ENCODE results near the gene PCSK6. TPM values are rescaled to one million over a fixed set of nuclear protein-coding genes. Genes with fewer than 3 reads are reported as not detected.

The PCSK6 gene
- total and polyA plus RNA-seq, 2 experiments from 2014 or later, result 4.8 to 6.4 TPM

GRCh38 chr15:101310161-101310480 is 179.4 kb downstream of the PCSK6 start:
- H3K9me3 ChIP-seq (ENCODE audit: low read depth), result no peaks in the 10 kb centered on the region
- no peak overlapping the region for H3K4me3 ChIP-seq
- no peak for DNase-seq (ENCODE audit: low read depth in 1 of 2, low spot score in 1 of 2)
- no peaks in the 10 kb centered on the region for H3K27me3 ChIP-seq
- H3K4me1 ChIP-seq (ENCODE audit: low read depth), result no peaks in the 10 kb centered on the region
- H3K27ac ChIP-seq, result no peak overlapping the region
- no peaks in the 10 kb centered on the region for H3K36me3 ChIP-seq
- no peak for TF ChIP-seq CTCF (IDR thresholded peaks at IDR 0.05; ENCODE audit: low read depth, low read length)

GRCh38 chr15:101309436-101310160 is 179.9 kb downstream of the PCSK6 start:
- no peak for DNase-seq (ENCODE audit: low read depth in 1 of 2, low spot score in 1 of 2)
- H3K4me1 ChIP-seq (ENCODE audit: low read depth), result no peaks in the 10 kb centered on the region
- no peaks in the 10 kb centered on the region for H3K36me3 ChIP-seq
- TF ChIP-seq CTCF (IDR thresholded peaks at IDR 0.05; ENCODE audit: low read depth, low read length), result no peak
- no peak overlapping the region for H3K4me3 ChIP-seq
- H3K9me3 ChIP-seq (ENCODE audit: low read depth), result no peaks in the 10 kb centered on the region
- no peak overlapping the region for H3K27ac ChIP-seq
- no peaks in the 10 kb centered on the region for H3K27me3 ChIP-seq

GRCh38 chr15:101308604-101309435 is 180.7 kb downstream of the PCSK6 start:
- no peak for DNase-seq (ENCODE audit: low read depth in 1 of 2, low spot score in 1 of 2)
- no peaks in the 10 kb centered on the region for H3K4me1 ChIP-seq (ENCODE audit: low read depth)
- H3K9me3 ChIP-seq (ENCODE audit: low read depth), result no peaks in the 10 kb centered on the region
- no peak overlapping the region for H3K4me3 ChIP-seq
- TF ChIP-seq CTCF (IDR thresholded peaks at IDR 0.05; ENCODE audit: low read depth, low read length), result no peak
- H3K27ac ChIP-seq, result no peak overlapping the region
- H3K27me3 ChIP-seq, result no peaks in the 10 kb centered on the region
- no peaks in the 10 kb centered on the region for H3K36me3 ChIP-seq

- Histone ChIP-seq H3K27ac (no peak overlapping the region), H3K4me1 (ENCODE audit: low read depth) (no peaks in the 10 kb centered on the region), H3K4me3 (no peak overlapping the region), H3K36me3 (no peaks in the 10 kb centered on the region), H3K27me3 (no peaks in the 10 kb centered on the region), H3K9me3 (ENCODE audit: low read depth) (no peaks in the 10 kb centered on the region)
- no peak for TF ChIP-seq CTCF (IDR thresholded peaks at IDR 0.05; ENCODE audit: low read depth, low read length)
- no peak for DNase-seq (ENCODE audit: low read depth in 1 of 2, low spot score in 1 of 2)
These were observed 181.5 kb downstream of the PCSK6 start for GRCh38 chr15:101307897-101308603.

- Histone ChIP-seq H3K4me3 (no peak overlapping the region), H3K27me3 (no peaks in the 10 kb centered on the region), H3K27ac (no peak overlapping the region), H3K36me3 (no peaks in the 10 kb centered on the region), H3K4me1 (ENCODE audit: low read depth) (no peaks in the 10 kb centered on the region), H3K9me3 (ENCODE audit: low read depth) (no peaks in the 10 kb centered on the region)
- DNase-seq (ENCODE audit: low read depth in 1 of 2, low spot score in 1 of 2), result no peak
- no peak for TF ChIP-seq CTCF (IDR thresholded peaks at IDR 0.05; ENCODE audit: low read depth, low read length)
These were observed 182.2 kb downstream of the PCSK6 start for GRCh38 chr15:101307048-101307896.

All from cardiac muscle cell (in vitro differentiated cells and primary cell).